ENCODE measurements around the gene FFAR2.
"Not testable (repeated sequence)": the region's sequence is repeated elsewhere in the genome, so short reads cannot be mapped to it uniquely, and the experiment has no call there.

Gene FFAR2

DNA sequence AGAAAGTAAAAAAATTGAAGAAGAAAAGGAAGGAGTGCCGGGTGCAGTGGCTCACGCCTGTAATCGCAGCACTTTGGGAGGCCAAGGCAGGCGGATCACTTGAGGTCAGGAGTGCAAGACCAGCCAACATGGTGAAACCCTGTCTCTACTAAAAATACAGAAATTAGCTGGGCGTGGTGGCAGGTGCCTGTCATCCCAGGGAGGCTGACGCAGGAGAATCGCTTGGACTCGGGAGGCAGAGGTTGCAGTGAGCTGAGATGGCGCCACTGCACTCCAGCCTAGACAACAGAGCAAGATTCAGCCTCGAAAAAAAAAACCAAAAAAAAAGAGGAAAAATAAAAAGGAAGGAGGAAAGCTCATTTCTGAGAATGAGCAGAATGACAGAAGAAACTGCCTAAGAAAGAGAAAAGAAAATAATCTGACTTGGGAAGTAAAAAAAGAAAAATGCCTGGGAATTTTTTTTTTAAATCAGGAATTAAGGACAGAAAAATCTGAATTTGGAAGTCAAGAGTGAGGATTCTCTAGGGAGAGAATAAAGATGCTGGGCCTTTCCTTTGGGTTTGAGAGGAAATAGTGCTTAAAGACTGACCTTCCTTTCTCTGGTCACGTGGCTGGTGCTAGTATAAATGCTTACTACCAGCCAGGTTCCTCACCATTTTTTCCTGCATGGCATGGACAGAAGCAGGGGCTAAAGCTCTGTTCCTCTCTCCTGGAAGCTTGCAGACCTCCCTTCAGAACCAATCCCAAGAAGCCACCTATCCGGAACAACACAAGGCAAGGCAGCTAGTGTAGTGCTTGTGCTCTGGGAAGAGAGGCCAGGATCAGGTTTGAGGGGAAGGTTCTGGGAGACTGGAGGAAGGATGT is at the start of gene FFAR2:
Gene FFAR2, plus strand, starts transcription at position 652 of the 864 bp plus-strand sequence. CDS start 1,458 bp downstream, outside the sequence.
- TF ChIP-seq, protein P1, sequence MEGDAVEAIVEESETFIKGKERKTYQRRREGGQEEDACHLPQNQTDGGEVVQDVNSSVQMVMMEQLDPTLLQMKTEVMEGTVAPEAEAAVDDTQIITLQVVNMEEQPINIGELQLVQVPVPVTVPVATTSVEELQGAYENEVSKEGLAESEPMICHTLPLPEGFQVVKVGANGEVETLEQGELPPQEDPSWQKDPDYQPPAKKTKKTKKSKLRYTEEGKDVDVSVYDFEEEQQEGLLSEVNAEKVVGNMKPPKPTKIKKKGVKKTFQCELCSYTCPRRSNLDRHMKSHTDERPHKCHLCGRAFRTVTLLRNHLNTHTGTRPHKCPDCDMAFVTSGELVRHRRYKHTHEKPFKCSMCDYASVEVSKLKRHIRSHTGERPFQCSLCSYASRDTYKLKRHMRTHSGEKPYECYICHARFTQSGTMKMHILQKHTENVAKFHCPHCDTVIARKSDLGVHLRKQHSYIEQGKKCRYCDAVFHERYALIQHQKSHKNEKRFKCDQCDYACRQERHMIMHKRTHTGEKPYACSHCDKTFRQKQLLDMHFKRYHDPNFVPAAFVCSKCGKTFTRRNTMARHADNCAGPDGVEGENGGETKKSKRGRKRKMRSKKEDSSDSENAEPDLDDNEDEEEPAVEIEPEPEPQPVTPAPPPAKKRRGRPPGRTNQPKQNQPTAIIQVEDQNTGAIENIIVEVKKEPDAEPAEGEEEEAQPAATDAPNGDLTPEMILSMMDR (IDR thresholded peaks at IDR 0.05; ENCODE audit: insufficient read depth, low read length, poor library complexity, severe bottlenecking): no peak
- no peak for DNase-seq (ENCODE audit: extremely low read depth, insufficient read length)
- no peaks in the 10 kb centered on the region for H3K36me3 ChIP-seq (ENCODE audit: control insufficient read depth, insufficient read depth, low read length)
- no peak within 1 kb of the TSS for H3K4me3 ChIP-seq (replicated peaks; ENCODE audit: low read depth, low read length)
- H3K27me3 ChIP-seq (replicated peaks; ENCODE audit: control insufficient read depth, insufficient read depth, low read length): no peaks in the 10 kb centered on the region

DNA sequence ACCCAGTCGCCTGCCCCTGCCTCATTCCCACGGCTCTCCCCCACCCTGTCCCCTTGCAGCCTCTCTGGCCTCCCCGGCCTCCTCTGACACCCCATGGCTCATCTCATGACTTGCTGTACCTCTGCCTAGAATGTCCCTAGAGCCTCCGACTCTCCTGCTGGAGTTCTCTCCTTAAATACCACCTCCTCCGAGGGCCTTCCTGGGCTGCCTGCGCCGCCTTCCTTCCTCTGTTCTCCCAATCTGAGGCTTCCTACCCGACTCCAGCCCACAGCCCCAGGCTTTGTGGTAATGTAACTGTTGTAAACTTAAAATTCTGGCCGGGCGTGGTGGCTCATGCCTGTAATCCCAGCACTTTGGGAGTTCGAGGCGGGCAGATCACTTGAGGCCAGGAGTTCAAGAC is 49.5 kb upstream of the FFAR2 start:
- TF ChIP-seq, protein P1 (IDR thresholded peaks at IDR 0.05; ENCODE audit: insufficient read depth, low read length, poor library complexity, severe bottlenecking): no peak
- no peak overlapping the region for H3K4me3 ChIP-seq (replicated peaks; ENCODE audit: low read depth, low read length)
- no peak for DNase-seq (ENCODE audit: extremely low read depth, insufficient read length)
- no peaks in the 10 kb centered on the region for H3K27me3 ChIP-seq (replicated peaks; ENCODE audit: control insufficient read depth, insufficient read depth, low read length)
- H3K36me3 ChIP-seq (ENCODE audit: control insufficient read depth, insufficient read depth, low read length): no peaks in the 10 kb centered on the region

DNA sequence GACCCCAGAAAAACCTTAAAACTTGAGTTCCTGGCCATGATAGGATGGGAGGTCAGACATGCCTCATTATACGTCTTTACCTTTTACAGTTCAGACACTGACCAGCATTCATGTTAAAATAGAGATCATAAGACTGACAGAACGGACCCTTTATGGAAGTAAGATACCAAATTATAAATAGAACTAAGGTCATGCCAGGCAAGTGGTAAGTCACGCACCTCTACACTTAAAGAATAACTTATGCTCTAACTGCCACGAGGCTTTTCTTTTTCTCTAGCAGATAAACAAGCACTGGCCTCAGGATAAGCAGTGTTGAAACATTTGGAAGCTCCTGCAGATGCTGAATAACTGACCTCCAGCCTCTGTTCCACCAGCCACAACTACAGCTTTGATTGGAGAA is 48.8 kb upstream of the FFAR2 start:
- no peaks in the 10 kb centered on the region for H3K27me3 ChIP-seq (replicated peaks; ENCODE audit: control insufficient read depth, insufficient read depth, low read length)
- no peak for DNase-seq (ENCODE audit: extremely low read depth, insufficient read length)
- TF ChIP-seq, protein P1 (IDR thresholded peaks at IDR 0.05; ENCODE audit: insufficient read depth, low read length, poor library complexity, severe bottlenecking): no peak

DNA sequence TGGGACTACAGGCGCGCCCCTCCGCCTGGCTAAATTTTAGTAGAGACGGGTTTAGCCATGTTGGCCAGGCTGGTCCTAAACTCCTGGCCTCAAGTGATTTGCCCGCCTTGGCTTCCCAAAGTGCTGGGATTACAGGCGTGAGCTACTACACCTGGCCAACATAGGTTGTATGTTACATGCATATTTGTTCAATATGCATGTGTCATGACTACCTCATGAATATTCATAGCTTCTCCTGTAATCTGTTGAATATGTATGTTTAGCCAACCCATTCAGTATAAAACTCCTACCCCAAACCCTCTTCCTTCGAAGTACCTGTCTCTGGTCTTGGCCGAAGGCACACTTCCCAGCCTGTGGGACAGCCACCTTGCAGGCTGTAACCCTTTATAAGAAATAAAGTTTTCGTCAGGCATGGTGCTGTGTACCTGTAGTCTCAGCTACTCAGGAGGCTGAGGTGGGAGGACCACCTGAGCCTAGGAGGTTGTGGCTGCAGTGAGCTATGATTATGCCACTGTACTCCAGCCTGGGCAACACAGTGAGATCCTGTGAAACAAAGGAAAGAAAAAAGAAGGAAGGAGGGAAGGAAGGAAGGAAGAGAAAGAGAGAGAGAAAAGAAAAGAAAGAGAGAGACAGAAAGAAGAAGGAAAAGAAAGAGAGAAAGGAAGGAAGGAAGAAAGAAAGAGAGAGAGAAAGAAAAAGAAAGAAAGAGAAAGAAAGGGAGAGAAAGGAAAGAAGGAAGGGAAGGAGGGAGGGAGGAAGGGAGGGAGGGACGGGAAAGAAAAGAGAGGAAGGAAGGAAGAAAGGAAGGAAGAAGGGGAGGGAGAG is 47.9 kb upstream of the FFAR2 start:
- Histone ChIP-seq H3K27me3 (replicated peaks; ENCODE audit: control insufficient read depth, insufficient read depth, low read length) (no peaks in the 10 kb centered on the region), H3K4me3 (replicated peaks; ENCODE audit: low read depth, low read length) (no peak overlapping the region), H3K36me3 (ENCODE audit: control insufficient read depth, insufficient read depth, low read length) (no peaks in the 10 kb centered on the region)
- DNase-seq (ENCODE audit: extremely low read depth, insufficient read length): no peak
- TF ChIP-seq, protein P1 (IDR thresholded peaks at IDR 0.05; ENCODE audit: insufficient read depth, low read length, poor library complexity, severe bottlenecking): no peak

More for the DNA sequence above, 48.8 kb upstream of the FFAR2 start:
- Histone ChIP-seq H3K4me3 (replicated peaks; ENCODE audit: low read depth, low read length) (no peak overlapping the region), H3K36me3 (ENCODE audit: control insufficient read depth, insufficient read depth, low read length) (no peaks in the 10 kb centered on the region)

DNA sequence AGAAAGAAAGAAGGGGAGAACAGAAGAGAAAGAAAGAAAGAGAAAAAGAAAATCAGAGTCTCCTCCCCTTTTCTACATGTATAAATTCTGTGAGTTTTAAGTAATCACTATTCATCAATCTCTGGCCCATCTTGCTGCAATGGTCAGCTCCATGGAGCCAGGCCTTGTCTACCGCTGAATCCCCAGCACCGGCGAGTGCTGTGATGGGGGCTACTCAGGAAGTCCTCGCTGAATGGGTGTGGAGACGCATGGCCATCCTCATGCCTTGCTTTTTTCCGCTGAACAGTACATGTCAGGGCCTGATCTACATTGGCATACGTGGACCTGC is 47.3 kb upstream of the FFAR2 start:
- Histone ChIP-seq H3K27me3 (replicated peaks; ENCODE audit: control insufficient read depth, insufficient read depth, low read length) (no peaks in the 10 kb centered on the region), H3K36me3 (ENCODE audit: control insufficient read depth, insufficient read depth, low read length) (no peaks in the 10 kb centered on the region), H3K4me3 (replicated peaks; ENCODE audit: low read depth, low read length) (no peak overlapping the region)
- TF ChIP-seq, protein P1 (IDR thresholded peaks at IDR 0.05; ENCODE audit: insufficient read depth, low read length, poor library complexity, severe bottlenecking): no peak
- no peak for DNase-seq (ENCODE audit: extremely low read depth, insufficient read length)

DNA sequence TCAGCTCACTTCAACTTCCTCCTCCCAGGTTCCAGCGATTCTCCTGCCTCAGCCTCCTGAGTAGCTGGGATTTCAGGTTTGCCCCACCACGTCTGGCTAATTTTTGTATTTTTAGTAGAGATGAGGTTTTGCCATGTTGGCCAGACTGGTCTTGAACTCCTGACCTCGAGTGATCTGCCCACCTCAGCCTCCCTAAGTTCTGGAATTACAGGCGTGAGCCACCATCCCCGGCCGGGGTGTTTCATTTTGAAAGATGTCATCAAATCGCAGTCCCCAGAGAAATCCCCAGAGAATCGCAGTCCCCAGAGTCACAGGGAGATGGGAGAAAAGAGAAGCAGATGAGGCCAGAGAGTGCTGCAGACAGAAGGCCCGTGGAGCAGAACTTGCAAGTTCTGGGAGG is 46.6 kb upstream of the FFAR2 start:
- not testable (repeated sequence) for H3K36me3 ChIP-seq (ENCODE audit: control insufficient read depth, insufficient read depth, low read length); H3K4me3 ChIP-seq (replicated peaks; ENCODE audit: low read depth, low read length); DNase-seq (ENCODE audit: extremely low read depth, insufficient read length); H3K27me3 ChIP-seq (replicated peaks; ENCODE audit: control insufficient read depth, insufficient read depth, low read length)

Measured in GM06990 (cell line).